NCI-H1105 treated with DMSO at 0.1 percent for 48 hours (cell line): ENCODE measurements around the gene EPGN.

Experiments
- DNase-seq: peaks from one replicate; lab custom pipeline; 2025; lab: John Stamatoyannopoulos, UW

Gene EPGN

DNA sequence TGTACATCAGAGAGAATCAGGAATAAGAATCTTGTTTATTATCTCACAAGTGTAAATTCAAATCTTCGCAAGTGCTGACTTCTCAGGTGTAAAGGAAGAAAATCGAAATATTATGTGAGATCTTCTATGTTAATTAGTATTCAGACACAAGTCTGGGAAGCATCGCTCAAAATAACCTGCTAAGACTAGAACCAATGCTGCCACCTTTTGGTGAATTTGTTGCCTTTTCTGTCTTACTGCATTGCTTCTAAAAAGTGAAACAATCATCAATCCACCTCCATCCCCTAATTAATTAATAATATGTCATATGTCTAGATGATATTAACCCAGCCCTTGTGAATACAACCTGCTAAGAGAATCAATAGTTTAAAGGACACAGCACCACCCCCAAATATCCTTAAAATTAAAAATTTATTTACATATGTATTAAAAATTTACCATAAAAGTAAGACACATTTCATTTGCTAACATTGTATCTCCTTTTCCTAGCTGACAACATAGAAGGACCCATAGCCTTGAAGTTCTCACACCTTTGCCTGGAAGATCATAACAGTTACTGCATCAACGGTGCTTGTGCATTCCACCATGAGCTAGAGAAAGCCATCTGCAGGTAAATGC lies 3.5 kb downstream of the EPGN start:
- DNase-seq, result peak; percentile 59

DNA sequence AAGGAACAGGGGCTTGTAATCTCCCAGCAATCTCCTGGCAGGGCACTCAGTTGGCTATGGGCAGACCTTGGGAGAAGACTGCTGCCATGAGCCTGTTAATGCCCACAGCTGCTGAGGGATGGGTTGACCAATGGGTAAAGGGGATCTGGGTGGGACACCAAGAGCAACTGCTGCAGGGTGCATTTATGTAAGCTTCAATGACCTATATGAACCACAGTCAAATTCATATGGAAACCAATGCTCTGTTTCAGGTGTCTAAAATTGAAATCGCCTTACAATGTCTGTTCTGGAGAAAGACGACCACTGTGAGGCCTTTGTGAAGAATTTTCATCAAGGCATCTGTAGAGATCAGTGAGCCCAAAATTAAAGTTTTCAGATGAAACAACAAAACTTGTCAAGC lies 6.1 kb downstream of the EPGN start:
- no peak for DNase-seq

DNA sequence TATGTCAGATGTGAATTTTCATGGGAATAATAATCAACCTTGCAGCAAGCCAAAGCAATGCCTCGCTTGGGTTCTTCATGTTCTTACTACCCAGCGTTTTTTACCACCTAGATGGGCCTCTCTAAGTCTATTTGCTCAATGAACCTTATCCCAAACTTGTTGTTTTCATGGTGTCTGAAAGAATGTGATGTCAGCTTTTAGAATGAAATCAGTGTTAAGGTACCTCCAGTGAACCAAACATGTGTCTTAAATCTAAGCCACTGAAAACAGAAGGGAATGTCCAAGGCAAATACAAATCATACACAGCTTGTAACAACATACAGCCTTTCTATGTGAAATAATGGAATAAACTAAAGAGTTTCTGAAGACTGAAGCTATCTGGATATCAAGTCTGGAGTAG lies 6.7 kb downstream of the EPGN start:
- DNase-seq, result no peak

- no peak for DNase-seq
Observed at GRCh38 chr4:74315376-74315775, 7.1 kb downstream of the EPGN start.

GRCh38 chr4:74316397-74316796 lies 8.1 kb downstream of the EPGN start:
- DNase-seq, result no peak

DNA sequence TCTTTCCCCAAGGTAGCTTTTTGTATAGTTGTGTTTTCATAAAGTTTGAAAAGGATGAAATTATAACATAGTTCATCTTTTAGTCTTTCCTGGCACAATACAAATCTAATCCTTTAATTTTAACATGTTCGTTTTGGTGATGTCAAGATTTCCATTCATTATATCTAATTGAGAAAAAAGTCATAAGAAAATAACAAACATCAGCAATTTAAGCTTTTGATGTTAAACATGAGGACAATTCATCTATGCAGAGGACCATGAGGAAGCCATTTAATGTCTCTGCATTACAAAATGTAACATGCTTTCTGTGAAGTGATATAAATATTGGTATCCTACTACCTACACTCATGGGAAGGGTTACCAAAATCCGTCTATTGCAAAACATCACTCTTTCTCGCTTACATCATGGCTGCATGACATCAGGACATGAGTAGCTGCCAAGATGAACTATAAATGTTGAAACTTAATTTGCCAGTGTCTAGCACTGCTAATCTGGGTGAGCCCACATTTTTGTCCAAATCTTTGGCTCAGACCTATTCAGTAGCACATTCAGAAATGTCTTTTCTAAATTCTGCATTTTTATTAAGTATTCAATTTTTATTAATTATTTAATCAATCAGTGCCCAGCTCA lies 9.5 kb downstream of the EPGN start:
- DNase-seq, result no peak

- DNase-seq, result no peak
Observed at GRCh38 chr4:74318276-74318675, 10.0 kb downstream of the EPGN start.

- no peak for DNase-seq
Observed at GRCh38 chr4:74319470-74319869, 11.2 kb downstream of the EPGN start.

- peak; percentile 71 for DNase-seq
Observed at GRCh38 chr4:74320559-74321118, 12.4 kb downstream of the EPGN start.

GRCh38 chr4:74322301-74322700 lies 14.0 kb downstream of the EPGN start:
- DNase-seq, result no peak

DNA sequence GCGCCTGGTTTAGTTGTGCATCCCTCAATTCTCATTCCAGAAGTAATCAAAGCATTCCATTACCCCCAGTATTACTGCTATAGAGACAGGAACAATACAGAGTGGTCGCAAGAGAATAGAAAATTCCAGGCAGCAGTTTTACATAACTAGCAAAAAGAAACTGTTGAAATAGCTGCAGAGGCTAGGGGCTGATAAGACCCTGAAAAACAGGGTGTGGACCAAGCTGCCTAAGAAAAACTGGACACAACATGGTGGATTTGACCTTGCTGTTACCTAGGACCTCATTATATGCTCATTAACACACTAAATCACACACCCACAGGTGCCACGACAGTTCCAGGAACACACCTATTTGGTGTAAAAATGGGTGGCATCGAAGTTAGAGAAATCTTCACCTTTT lies 15.4 kb downstream of the EPGN start:
- DNase-seq, result no peak

DNA sequence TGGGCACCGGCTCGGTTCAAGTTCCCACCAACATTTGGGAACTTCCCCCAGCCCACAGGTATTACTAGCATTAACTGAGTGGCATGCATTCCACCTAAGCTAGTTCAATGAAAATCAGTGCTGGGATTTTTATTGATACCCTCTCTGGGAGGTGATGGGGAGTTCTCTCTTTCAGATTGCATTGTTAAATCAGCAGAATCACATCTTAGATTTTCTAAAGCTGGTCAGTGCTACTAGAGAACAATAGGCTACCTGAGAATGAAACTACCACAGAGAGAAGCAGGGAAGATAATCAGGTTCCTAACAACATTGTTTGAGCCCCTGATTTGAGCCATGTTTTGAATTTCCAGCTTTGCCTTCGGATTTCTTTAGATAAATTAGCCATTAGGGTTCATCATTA lies 16.0 kb downstream of the EPGN start:
- no peak for DNase-seq

GRCh38 chr4:74325886-74326285 lies 17.6 kb downstream of the EPGN start:
- DNase-seq, result no peak

- no peak for DNase-seq
Observed at GRCh38 chr4:74327762-74328161, 19.5 kb downstream of the EPGN start.

- DNase-seq, result no peak
Observed at GRCh38 chr4:74328501-74328900, 20.2 kb downstream of the EPGN start.

DNA sequence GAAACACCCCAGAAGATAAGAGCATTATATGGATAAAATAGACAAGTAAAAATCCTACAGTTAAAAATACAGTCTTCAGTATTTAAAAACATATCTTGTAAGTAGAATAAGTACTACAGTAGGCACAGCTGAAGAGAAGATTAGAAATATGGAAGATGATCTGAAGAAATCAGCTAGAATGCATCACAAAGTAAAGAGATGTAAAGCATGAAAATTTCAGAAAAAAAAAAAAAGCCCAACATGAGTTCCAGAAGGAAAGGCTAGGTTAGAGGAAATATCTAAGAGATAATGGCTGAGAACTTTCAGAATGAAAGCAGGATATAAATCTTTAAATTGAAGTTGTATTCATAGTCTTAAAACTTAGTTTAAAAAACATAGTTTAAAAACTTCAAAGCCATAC lies 21.0 kb downstream of the EPGN start:
- no peak for DNase-seq

- DNase-seq, result no peak
Observed at GRCh38 chr4:74330295-74330750, 22.1 kb downstream of the EPGN start.

GRCh38 chr4:74331252-74331651 lies 23.0 kb downstream of the EPGN start:
- DNase-seq, result no peak

- no peak for DNase-seq
Observed at GRCh38 chr4:74331944-74332343, 23.7 kb downstream of the EPGN start.

DNA sequence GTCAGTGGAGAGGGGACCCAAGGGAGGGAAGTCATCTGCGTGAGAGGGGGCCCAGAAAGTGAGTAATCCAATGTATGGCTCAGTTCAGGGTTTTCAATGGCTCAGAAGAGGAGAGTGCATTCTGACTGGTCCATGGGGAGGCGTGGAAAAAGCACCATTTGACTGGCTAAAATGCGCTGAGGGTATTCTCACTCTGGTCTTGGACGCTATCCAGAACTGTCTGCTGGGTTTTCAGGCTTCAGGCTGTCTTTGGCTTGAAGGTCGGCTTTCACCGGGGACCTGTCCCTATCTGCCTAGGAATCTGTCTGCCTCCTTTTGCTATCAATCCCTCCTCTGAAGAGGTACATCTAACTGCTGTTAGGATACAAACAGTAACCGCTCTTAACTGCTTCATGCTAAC lies 26.4 kb downstream of the EPGN start:
- no peak for DNase-seq

DNA sequence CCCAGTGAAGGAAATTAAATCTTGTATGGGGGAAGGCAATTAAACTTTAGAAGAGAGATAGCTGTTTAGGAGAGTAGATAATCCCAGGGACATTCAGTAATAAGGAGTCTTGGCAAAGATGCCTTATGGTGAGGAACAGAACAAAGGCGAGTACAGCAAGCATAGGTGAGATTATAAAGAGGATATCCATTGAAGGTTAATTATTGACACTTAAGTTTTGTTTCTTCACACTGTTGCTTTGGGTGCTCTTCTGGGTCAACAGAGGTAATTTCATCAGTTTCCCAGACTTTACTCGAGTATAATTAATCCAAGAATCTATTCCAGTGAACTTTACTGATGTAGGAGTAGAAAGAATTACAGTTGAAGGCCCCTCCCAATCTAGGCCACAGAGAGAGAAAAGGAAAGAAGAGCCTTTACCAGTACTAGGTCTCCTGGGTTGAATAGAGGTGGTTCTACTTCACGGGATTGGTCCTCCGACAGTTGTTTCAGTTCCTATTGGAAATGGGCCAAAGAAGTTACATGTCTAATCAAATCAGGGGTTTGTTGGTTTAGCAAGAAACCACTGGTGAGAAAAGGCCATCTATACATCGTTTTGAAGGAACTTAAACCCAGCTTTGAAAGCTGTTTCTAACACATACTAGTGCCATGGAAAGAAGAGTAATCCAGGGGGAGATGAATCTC lies 27.2 kb downstream of the EPGN start:
- DNase-seq, result no peak

GRCh38 chr4:74338792-74339333 lies 30.6 kb downstream of the EPGN start:
- DNase-seq, result no peak

DNA sequence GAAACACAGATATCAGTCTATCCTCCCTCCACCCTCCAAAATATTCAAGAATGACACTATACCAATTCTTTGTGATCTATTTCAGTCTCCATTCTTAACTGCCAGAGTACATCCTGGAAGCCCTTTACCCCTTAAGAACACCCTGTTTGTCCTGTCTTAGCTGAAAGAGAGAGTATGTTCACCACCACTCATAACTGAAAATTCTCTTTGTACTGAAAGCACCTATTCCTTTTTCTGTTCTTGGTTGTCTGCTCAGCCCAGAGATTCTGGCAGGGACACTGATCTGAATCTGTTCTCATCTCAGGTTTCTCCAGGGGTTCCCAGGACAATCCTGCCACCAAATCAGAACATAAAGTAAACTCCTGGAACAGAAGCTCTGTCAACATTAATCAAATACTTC lies 31.2 kb downstream of the EPGN start:
- DNase-seq, result no peak
